Activated CD4-positive, CD25-positive, alpha-beta regulatory T cell (primary cell): Measurements from ENCODE around the gene CLCA1.
A peak's percentile ranks its signal among the peaks of the same experiment; 100 is the strongest.

Experiments used
- DNase-seq, 4 experiments: peaks; one replicate each; lab custom pipeline; 2025; lab: John Stamatoyannopoulos, UW

Gene CLCA1

GRCh38 chr1:86468501-86468977, at the start of gene CLCA1:
Gene CLCA1, plus strand, starts transcription at chr1:86468927. Its CDS starts 45 bp downstream, at chr1:86468972.
- no peak for DNase-seq

DNA sequence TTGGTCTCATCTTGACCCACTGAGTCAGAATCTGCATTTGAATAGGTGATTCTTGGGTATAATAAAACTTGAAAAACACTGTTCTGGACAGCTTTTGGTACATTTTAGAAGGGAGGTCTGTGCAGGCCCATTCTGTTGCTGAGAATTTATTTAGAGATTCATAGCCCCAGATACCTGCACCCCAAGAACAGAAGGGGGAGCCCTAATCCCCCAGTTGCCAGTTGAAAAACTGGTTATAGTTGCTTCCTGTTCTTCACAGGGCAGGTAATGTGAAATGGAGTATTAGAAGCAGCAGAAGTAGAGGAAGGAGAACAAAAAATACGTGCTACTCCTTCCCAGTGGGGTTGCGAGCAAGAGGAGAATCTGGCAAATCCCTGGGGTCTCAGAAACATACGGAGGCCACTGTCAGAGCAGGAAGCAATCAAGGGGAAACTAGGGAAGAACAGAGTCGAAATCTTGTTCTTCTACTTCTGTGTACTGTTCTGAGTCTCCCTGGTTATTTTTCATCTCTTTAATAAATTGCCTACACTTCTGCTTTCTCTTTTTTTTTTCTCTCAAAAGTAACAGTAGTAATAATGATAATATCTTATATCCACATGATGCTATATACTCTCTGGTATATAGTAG, 49.3 kb upstream of the CLCA1 start:
- DNase-seq, result peak in 1 of 4 experiments; percentile 4

- DNase-seq, result no peak
These were observed 47.0 kb upstream of the CLCA1 start for GRCh38 chr1:86421601-86422280.

GRCh38 chr1:86423473-86423872, 45.3 kb upstream of the CLCA1 start:
- no peak for DNase-seq

DNA sequence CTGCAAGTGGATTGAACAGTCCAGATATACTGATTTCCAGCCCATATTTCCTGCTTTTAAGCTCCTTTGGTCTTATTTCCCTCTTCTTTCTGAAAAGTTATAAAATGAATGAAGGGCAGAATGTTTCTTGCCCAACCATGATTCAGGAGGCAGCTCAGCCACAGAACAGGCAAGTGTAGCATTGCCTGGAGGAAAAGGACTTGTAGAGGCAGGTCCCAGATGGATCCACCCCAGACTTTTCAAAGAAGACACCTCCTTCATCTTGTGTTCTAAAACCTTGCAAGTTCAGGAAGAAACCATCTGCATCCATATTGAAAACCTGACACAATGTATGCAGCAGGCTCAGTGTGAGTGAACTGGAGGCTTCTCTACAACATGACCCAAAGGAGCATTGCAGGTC, 44.9 kb upstream of the CLCA1 start, which contains the start of gene CLCA2:
Gene CLCA2, plus strand, starts transcription at position 299 of the 400 bp plus-strand sequence. Its CDS starts 77 bp downstream, at position 376.
- DNase-seq, result no peak

GRCh38 chr1:86429122-86429725, 39.5 kb upstream of the CLCA1 start:
- DNase-seq, result no peak

- no peak for DNase-seq
These were observed 38.9 kb upstream of the CLCA1 start for GRCh38 chr1:86429835-86430234.

DNA sequence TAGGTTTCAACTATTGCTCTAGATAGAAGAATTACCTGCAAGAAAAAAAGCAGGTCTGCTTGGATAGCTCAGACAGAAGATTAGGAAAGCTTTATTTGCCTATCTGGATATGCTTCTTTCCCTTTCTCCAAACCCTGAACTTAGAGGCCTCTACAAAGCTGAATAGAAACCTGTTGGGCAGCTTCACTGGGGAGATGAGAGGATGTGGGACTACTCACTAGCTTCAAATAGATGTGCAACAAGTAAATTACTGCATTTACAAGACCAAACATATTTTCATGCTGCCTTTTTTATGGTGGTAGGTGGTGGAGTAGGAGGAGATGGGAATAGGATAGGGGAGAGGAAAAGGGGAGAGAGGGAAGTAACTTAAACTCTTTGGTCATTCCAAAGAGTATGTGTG, 38.4 kb upstream of the CLCA1 start:
- DNase-seq, result no peak

GRCh38 chr1:86434059-86434458, 34.7 kb upstream of the CLCA1 start:
- DNase-seq, result no peak

GRCh38 chr1:86435327-86435726, 33.4 kb upstream of the CLCA1 start:
- no peak for DNase-seq

GRCh38 chr1:86436041-86436440, 32.7 kb upstream of the CLCA1 start:
- no peak for DNase-seq

DNA sequence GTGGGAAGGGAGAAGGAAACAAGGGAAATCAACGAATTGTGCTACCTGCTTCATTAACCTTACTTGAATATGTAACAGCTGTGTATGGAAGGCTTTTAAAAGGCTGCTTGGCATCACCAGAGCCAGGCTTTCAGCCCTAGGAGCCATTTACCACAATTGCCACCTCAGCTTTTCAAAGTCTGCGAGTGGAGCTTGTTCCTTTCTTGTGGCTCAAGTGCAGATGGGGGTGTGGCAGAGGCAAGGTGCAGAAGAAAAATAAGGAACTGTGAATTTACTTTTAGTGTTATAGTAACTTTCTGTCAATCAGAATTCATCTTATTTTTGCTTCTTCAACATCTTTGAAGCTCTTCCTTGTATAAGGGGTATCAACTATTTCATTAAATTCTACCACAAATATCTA, 27.1 kb upstream of the CLCA1 start:
- no peak for DNase-seq

- no peak for DNase-seq
These were observed 26.7 kb upstream of the CLCA1 start for GRCh38 chr1:86441997-86442396.

DNA sequence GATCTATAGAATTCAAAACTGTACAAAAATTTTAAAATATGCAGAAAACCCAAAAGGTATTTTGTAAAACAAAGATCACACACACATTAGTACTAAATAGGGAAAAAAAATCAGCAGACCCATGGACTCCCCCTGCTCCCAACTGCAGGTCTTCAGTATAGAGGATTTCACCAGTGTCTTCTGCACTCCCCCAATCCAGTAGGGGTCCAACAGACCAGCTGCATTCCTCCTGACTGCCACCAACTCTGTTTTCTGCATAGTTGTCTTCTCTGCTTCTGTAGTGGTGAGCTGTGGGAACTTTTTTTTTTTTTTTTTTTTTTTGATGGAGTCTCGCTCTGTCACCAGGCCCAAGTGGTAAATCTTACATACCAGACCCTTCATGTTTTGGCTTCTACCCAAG, 22.8 kb upstream of the CLCA1 start:
- no peak for DNase-seq

- DNase-seq, result no peak
These were observed 21.4 kb upstream of the CLCA1 start for GRCh38 chr1:86447198-86447790.

DNA sequence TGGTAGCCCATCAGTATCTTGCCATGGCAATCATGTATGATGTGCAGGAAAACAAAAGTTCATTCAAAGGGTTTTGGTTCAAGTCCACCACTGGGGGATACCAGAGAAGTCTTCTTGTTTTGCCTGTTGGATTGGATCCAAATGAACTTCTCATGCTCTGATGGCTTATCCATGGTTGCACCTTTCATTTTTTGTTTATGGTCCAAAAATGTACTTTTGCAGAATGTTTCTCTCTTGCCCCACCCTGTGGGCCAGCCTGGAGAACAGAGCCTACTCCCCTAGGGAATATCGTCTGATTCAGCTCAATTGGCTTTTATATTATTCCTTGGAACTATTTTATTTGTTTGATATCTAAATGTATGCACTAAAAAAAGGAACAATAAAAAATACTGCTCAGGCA, 20.1 kb upstream of the CLCA1 start:
- DNase-seq, result no peak

- no peak for DNase-seq
These were observed 19.6 kb upstream of the CLCA1 start for GRCh38 chr1:86449103-86449502.

GRCh38 chr1:86450847-86451246, 17.9 kb upstream of the CLCA1 start:
- DNase-seq, result no peak

GRCh38 chr1:86453664-86454063, 15.1 kb upstream of the CLCA1 start:
- no peak for DNase-seq

GRCh38 chr1:86455073-86455472, 13.7 kb upstream of the CLCA1 start:
- DNase-seq, result no peak

GRCh38 chr1:86460998-86461397, 7.7 kb upstream of the CLCA1 start:
- DNase-seq, result no peak

- no peak for DNase-seq
These were observed 7.2 kb upstream of the CLCA1 start for GRCh38 chr1:86461482-86461881.

- DNase-seq, result no peak
These were observed 3.9 kb upstream of the CLCA1 start for GRCh38 chr1:86464819-86465218.
